ENCODE results near the gene CA5A.
"Not testable (repeated sequence)": the region's sequence is repeated elsewhere in the genome, so short reads cannot be mapped to it uniquely, and the experiment has no call there.

CA5A gene

GRCh38 chr16:87947356-87948118, 11.2 kb upstream of the CA5A start:
- H3K4me3 ChIP-seq (replicated peaks in 1 of 2; ENCODE audit: low read depth in 2 of 2, low read length in 2 of 2), result no peak overlapping the region

GRCh38 chr16:87946596-87947347, 10.4 kb upstream of the CA5A start:
- DNase-seq (ENCODE audit: low read depth in 2 of 2), result no peak
- no peak for TF ChIP-seq CTCF (IDR thresholded peaks at IDR 0.05; ENCODE audit: low read depth, low read length)
- H3K4me3 ChIP-seq (replicated peaks in 1 of 2; ENCODE audit: low read depth in 2 of 2, low read length in 2 of 2), result no peak overlapping the region

More at GRCh38 chr16:87947356-87948118, 11.2 kb upstream of the CA5A start:
- TF ChIP-seq CTCF (IDR thresholded peaks at IDR 0.05; ENCODE audit: low read depth, low read length), result no peak
- no peak for DNase-seq (ENCODE audit: low read depth in 2 of 2)

GRCh38 chr16:87945351-87946042, 9.2 kb upstream of the CA5A start:
- DNase-seq (ENCODE audit: low read depth in 2 of 2), result peak; percentile 69 to 77
- H3K4me3 ChIP-seq (replicated peaks in 1 of 2; ENCODE audit: low read depth in 2 of 2, low read length in 2 of 2), result peak overlapping the region in 1 of 2 donors; percentile 4
- TF ChIP-seq CTCF (IDR thresholded peaks at IDR 0.05; ENCODE audit: low read depth, low read length), result no peak

GRCh38 chr16:87942680-87943079, 6.4 kb upstream of the CA5A start:
- no peak overlapping the region for H3K4me3 ChIP-seq (replicated peaks in 1 of 2; ENCODE audit: low read depth in 2 of 2, low read length in 2 of 2)
- no peak for DNase-seq (ENCODE audit: low read depth in 2 of 2)
- no peak for TF ChIP-seq CTCF (IDR thresholded peaks at IDR 0.05; ENCODE audit: low read depth, low read length)

GRCh38 chr16:87939562-87940423, 3.5 kb upstream of the CA5A start:
- DNase-seq (ENCODE audit: low read depth in 2 of 2), result no peak
- no peak for TF ChIP-seq CTCF (IDR thresholded peaks at IDR 0.05; ENCODE audit: low read depth, low read length)
- H3K4me3 ChIP-seq (replicated peaks in 1 of 2; ENCODE audit: low read depth in 2 of 2, low read length in 2 of 2), result no peak overlapping the region

- H3K4me3 ChIP-seq (replicated peaks in 1 of 2; ENCODE audit: low read depth in 2 of 2, low read length in 2 of 2), result no peak overlapping the region
- no peak for TF ChIP-seq CTCF (IDR thresholded peaks at IDR 0.05; ENCODE audit: low read depth, low read length)
- DNase-seq (ENCODE audit: low read depth in 2 of 2), result no peak
Observed at GRCh38 chr16:87938412-87938949, 2.2 kb upstream of the CA5A start.

GRCh38 chr16:87937231-87937542, 858 bp upstream of the CA5A start:
- not testable (repeated sequence) for H3K4me3 ChIP-seq (replicated peaks in 1 of 2; ENCODE audit: low read depth in 2 of 2, low read length in 2 of 2); DNase-seq (ENCODE audit: low read depth in 2 of 2)

GRCh38 chr16:87936016-87936374, 334 bp downstream of the CA5A start:
- not testable (repeated sequence) for H3K4me3 ChIP-seq (replicated peaks in 1 of 2; ENCODE audit: low read depth in 2 of 2, low read length in 2 of 2); DNase-seq (ENCODE audit: low read depth in 2 of 2)

- DNase-seq (ENCODE audit: low read depth in 2 of 2); H3K4me3 ChIP-seq (replicated peaks in 1 of 2; ENCODE audit: low read depth in 2 of 2, low read length in 2 of 2): not testable (repeated sequence)
Observed at GRCh38 chr16:87934752-87935425, 1.4 kb downstream of the CA5A start.

Measured in cardiac fibroblast (primary cell).